Erythroblast (primary cell): ENCODE results near the gene SMIM31.

Experiments
- GATA1 ChIP-seq: IDR thresholded peaks from 2 replicates; pipeline ENCODE4 v1.6.1; 2011; ENCODE audit warnings: low read depth, mild to moderate bottlenecking, control low read depth, low read length, moderate library complexity
- POLR2A ChIP-seq: IDR thresholded peaks from 2 replicates; pipeline ENCODE4 v1.6.1; 2011; ENCODE audit warnings: mild to moderate bottlenecking, low read length

- TF ChIP-seq POLR2A (no peak), GATA1 (no peak)
These were observed 11.9 kb downstream of the SMIM31 start for GRCh38 chr4:164765833-164766232.
